Measurements from ENCODE around the gene TMSB15C. TPM values are rescaled to one million over a fixed set of nuclear protein-coding genes. Genes with fewer than 3 reads are reported as not detected.
"Not testable (repeated sequence)": the region's sequence is repeated elsewhere in the genome, so short reads cannot be mapped to it uniquely, and the experiment has no call there.

The TMSB15C gene
- 2.4 TPM for total RNA-seq

- peak; percentile 97 for ATAC-seq
- intact Hi-C loops (cut with DNase I); DNase-seq (ENCODE audit: low spot score): not testable (repeated sequence)
Observed at GRCh38 chrX:104075778-104076445, at the start of gene TMSB15C. Gene TMSB15C (minus strand): TSS chrX:104076236.

DNA sequence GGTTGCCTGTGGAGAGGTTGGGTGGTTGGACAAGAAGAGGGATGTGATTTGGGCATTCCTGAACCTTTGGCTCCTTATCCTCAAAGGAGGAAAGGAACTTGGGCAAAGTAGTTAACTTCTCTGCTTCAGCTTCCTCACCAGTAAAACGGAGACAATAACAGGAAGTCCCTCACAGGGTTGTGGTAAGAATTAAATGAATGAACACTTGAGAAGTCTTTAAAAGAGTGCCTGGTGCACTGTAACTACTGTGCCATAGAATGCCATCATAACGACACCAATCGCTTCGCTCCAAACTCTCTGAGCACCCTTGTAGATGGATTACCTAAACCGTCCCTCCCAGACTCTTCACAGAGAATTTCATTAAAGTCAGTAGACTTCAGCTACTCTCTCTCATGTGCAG is 46.8 kb upstream of the TMSB15C start:
- DNase-seq (ENCODE audit: low spot score) (no peak), ATAC-seq (no peak)
- intact Hi-C loops (cut with DNase I) = no loop called here

DNA sequence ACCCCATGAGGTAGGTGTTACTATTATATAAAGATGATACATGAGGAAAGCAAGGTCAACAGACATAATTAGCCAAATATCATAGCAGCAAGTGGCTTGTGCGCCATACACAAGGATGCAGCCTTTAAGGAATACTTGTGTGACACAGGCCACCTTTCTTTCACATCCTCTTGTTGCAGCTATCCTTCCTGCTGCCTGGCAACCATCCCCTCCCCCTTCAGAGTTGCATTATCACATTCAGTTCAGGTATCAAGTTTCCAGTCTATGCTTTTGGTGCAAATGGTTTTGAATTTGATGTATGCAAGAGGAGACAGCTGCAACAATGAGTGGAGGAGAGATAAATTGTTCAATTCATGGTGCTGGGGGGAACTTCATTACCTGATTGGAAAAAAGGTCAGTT is 42.7 kb upstream of the TMSB15C start:
- DNase-seq (ENCODE audit: low spot score) (no peak), ATAC-seq (no peak)
- intact Hi-C loops (cut with DNase I) = no loop called here

DNA sequence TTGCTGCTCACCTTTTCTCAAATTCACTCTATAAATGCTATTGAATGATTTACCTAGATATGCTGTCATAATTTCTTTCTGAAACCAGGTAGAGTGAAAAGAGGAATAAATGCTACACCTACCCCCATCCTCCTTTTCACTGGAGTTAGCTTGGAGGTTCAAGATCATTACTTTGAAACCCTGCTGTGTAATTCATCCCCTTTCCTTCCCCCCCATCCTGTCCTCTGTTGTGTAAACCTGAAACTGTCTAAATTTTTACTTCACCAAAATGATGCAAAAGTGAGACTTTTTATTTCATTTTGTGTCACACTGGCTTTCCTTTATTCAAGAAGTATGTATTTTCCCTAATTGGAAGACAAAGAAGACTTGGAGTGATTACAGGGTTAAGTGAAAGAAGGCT is 41.7 kb upstream of the TMSB15C start:
- ATAC-seq = no peak
- intact Hi-C loops (cut with DNase I) = no loop called here
- DNase-seq (ENCODE audit: low spot score) = no peak

- peak; percentile 71 for ATAC-seq
- intact Hi-C loops (cut with DNase I) = no loop called here
- DNase-seq (ENCODE audit: low spot score) = peak; percentile 64
Observed at GRCh38 chrX:104113222-104113965, 37.4 kb upstream of the TMSB15C start.

- intact Hi-C loops (cut with DNase I) = no loop called here
- ATAC-seq (peak; percentile 85), DNase-seq (ENCODE audit: low spot score) (peak; percentile 73)
Observed at GRCh38 chrX:104112326-104112951, 36.4 kb upstream of the TMSB15C start, which contains the start of gene ZCCHC18. Gene ZCCHC18 (plus strand): TSS chrX:104112523. CDS start chrX:104114112, 1,589 bp downstream.

GRCh38 chrX:104110491-104111240 is 34.6 kb upstream of the TMSB15C start:
- DNase-seq (ENCODE audit: low spot score); intact Hi-C loops (cut with DNase I); ATAC-seq: not testable (repeated sequence)

GRCh38 chrX:104108955-104109354 is 32.9 kb upstream of the TMSB15C start:
- no peak for DNase-seq (ENCODE audit: low spot score)
- ATAC-seq = no peak
- intact Hi-C loops (cut with DNase I) = no loop called here

DNA sequence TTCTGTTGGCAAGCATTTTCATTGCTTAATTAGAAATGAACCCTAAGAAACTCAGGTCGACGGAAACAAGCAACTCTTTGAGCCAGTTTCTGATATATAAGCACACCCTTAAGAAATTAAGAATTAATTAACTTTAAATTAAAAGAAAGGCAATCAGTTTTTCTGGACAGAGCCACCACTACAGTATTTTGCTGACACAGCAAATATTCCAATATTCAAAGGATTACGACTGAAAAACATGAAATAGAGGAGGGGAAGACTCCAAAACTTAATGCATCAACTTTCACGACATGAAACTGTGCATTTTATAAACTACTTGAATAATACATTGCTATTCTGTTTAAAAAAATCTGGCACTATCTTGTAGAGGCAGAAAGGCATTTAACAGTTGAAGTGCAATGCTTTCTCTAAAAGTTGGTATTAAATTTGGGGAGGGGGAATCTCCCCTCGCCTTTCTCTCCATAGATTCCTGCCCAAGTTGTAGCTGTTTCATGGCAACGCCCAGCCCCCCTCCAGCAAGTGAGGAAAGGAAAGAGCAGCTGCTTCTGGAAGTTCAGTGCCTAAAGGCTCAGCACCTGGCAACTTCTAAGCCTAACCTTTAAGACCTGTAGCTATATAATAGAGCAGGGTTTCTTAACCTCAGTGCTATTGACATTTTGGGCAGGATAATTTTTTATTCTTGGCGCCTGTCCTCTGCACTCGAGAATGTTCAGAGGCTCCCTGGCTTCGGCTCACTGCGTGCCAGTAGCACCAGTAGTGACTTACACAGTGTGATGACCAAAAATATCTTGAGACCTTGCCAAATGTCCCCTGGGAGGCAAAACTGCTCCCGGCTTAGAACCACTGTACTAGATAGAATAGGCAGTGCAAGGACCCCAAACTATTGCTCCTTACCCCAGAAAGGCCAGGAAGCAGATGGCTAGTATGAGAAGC is 29.6 kb upstream of the TMSB15C start:
- DNase-seq (ENCODE audit: low spot score) = no peak
- ATAC-seq = no peak
- intact Hi-C loops (cut with DNase I) = no loop called here

- ATAC-seq (no peak), DNase-seq (ENCODE audit: low spot score) (no peak)
- intact Hi-C loops (cut with DNase I) = no loop called here
Observed at GRCh38 chrX:104104676-104105075, 28.6 kb upstream of the TMSB15C start.

GRCh38 chrX:104098919-104099318 is 22.9 kb upstream of the TMSB15C start:
- no peak for ATAC-seq
- intact Hi-C loops (cut with DNase I) = no loop called here

DNA sequence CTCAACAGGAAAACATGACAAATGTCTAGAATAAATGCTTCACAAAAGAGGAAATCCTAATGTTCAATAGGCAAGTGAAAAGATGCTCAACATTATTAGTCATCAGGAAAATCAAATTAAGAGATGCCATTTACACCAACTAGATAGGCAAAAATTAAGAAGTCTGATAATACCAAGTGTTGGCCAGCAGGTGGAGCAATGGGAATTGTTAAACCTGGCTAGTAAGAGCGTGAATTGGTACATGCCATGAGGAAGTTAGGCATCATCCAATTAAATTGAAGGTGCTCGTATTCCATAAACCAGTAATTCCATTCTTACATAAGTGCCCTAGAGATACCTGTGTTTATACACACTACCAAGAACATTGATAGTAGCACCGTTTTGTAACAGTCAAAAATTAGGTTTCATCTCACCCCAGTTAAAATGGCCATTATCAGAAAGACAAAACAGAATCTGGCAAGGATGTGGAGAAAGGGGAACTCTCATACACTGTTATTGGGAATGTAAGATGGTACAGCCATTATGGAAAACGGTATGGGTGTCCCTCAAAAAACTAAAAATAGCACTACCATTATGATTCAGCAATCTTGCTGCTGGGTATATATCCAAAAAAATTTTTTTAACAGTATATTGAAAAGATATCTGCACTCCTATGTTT is 22.2 kb upstream of the TMSB15C start:
- intact Hi-C loops (cut with DNase I) = no loop called here
- no peak for DNase-seq (ENCODE audit: low spot score)

More at GRCh38 chrX:104098919-104099318, 22.9 kb upstream of the TMSB15C start:
- no peak for DNase-seq (ENCODE audit: low spot score)

DNA sequence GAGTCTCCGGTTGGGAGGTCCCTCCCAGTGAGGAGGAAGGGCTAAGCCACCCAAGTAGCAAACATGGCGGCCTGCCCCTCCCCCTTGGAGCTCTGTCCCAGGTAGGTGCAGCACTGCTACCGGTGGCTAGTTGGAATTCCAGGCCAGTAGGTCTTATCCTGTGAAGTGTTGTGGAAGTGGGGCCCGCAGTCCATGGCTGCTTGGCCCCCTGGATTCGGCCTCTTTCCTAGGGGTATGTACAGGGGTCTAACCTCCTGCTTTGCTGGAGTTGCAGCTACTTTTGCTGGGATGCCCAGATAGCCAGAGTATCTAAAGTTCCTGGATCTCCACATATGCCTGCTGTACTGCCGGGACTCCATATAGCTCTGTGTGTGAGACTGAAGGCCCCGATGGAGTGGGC is 9.9 kb upstream of the TMSB15C start:
- DNase-seq (ENCODE audit: low spot score) = no peak
- intact Hi-C loops (cut with DNase I) = no loop called here
- ATAC-seq = no peak

More for the DNA sequence above, 22.2 kb upstream of the TMSB15C start:
- ATAC-seq = peak; percentile 53

DNA sequence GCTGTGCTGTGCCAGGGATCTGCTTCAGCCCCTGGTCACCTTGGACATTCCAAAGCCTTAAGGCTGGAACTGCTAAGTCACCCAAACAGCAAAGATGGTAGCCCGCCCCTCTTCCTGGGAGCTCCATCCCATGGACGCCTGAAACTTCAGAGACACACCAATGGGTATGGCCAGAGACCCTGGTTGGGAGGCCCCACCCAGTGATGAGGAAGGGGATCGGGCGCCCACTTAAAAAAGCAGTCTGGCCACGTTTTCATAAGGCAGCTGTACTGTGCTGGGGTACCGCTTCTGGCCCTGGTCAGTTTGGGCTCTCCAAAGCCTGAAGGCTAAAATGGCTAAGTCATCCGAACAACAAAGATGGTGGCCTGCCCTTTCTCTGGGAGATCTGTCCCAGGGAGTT is 9.4 kb upstream of the TMSB15C start:
- intact Hi-C loops (cut with DNase I) = no loop called here
- ATAC-seq (no peak), DNase-seq (ENCODE audit: low spot score) (no peak)

GRCh38 chrX:104084534-104085277 is 8.7 kb upstream of the TMSB15C start:
- intact Hi-C loops (cut with DNase I) = no loop called here
- no peak for ATAC-seq
- DNase-seq (ENCODE audit: low spot score) = no peak

GRCh38 chrX:104084063-104084462 is 8.0 kb upstream of the TMSB15C start:
- intact Hi-C loops (cut with DNase I) = no loop called here
- ATAC-seq (no peak), DNase-seq (ENCODE audit: low spot score) (no peak)

DNA sequence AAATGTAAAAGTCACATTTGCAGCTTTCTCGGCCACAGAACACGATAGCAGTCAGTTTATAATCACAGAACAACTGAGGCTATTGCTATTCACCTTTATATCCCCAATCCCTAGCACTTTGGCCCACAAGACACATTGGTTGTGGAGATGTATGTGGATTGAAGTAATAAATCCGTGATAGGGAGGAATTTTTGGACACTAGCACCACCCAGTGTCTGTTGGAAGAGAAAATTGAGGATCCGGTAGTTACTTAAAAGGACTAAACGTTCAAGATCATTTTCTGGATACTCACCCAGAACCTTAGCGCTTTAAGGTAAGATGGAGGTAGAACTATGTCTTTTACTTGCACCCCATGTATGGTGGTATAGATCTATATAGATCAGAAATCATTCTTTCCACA is 1.8 kb upstream of the TMSB15C start:
- DNase-seq (ENCODE audit: low spot score); intact Hi-C loops (cut with DNase I); ATAC-seq: not testable (repeated sequence)
